K562 (cell line): Measurements from ENCODE around the gene SHFL. TPM values are rescaled to one million over a fixed set of nuclear protein-coding genes. Genes with fewer than 3 reads are reported as not detected.

Source experiments
- BHLHE40 ChIP-seq: IDR thresholded peaks from 2 replicates; pipeline ENCODE4 v1.6.1; 2011; ENCODE audit warnings: low read length, improper control_type of control experiment
- CCNT2 ChIP-seq: IDR thresholded peaks from 2 replicates; pipeline ENCODE4 v1.6.1; 2011; ENCODE audit warnings: borderline replicate concordance, low read depth, mild to moderate bottlenecking, moderate library complexity, mixed read lengths, low read length; ENCODE audit not compliant: insufficient read length; ENCODE audit errors: extremely low read depth
- GTF2A2 ChIP-seq: IDR thresholded peaks from 2 replicates; pipeline ENCODE4 v1.6.1; 2016; ENCODE audit warnings: mild to moderate bottlenecking, missing genetic modification characterization, missing compliant biosample characterization
- KLF16 ChIP-seq: IDR thresholded peaks from 2 replicates; pipeline ENCODE4 v1.6.1; 2016; ENCODE audit warnings: antibody characterized with exemption
- POLR2AphosphoS2 ChIP-seq: IDR thresholded peaks from 2 replicates; pipeline ENCODE4 v1.6.1; 2012; ENCODE audit warnings: low read length, improper control_type of control experiment
- POLR2B ChIP-seq: fragments of 450-650 bp; IDR thresholded peaks from 2 replicates; pipeline ENCODE4 v1.6.1; 2018; ENCODE audit warnings: low read depth; ENCODE audit not compliant: partially characterized antibody
- SNRNP70 ChIP-seq: fragments of 200-400 bp; formaldehyde crosslinking; optimal IDR thresholded peaks from 2 replicates; pipeline ENCODE3; 2017; ENCODE audit warnings: low read depth, low read length
- TOE1 ChIP-seq, 2 experiments: fragments of 450-650 bp in 1 of 2; sonication (generic) in 1 of 2; formaldehyde crosslinking in 1 of 2; IDR thresholded peaks; 2 replicates each; pipeline versions ENCODE4 v1.7.1 to v1.8.0; 2016 to 2022; ENCODE audit warnings: borderline replicate concordance in 2 of 2, mild to moderate bottlenecking in 2 of 2, antibody characterized with exemption in 1 of 2, inconsistent platforms in 1 of 2, low read depth in 1 of 2, missing genetic modification reagents in 1 of 2, moderate library complexity in 1 of 2
- ZNF232 ChIP-seq: sonication (generic); formaldehyde crosslinking; IDR thresholded peaks from 2 replicates; pipeline ENCODE4 v1.8.0; 2022; ENCODE audit warnings: mild to moderate bottlenecking, missing genetic modification reagents
- ZNF584 ChIP-seq: fragments of 200-800 bp; sonication (Bioruptor generic); IDR thresholded peaks from 2 replicates; pipeline ENCODE4 v1.6.1; 2016; ENCODE audit warnings: low read depth, mild to moderate bottlenecking, missing genetic modification characterization, missing compliant biosample characterization
- ZNF695 ChIP-seq: fragments of 450-650 bp; formaldehyde crosslinking; IDR thresholded peaks from 2 replicates; pipeline ENCODE4 v1.4.0; 2020; ENCODE audit warnings: mild to moderate bottlenecking, moderate library complexity
- polyA plus RNA-seq, 8 experiments: library from polyadenylated mRNA; depleted of rRNA in 4 of 8; stranded (reverse) in 5 of 8; unstranded in 3 of 8; fragments of >200 nt; fragmentation: Nextera tagmentation in 2 of 8; fragmentation: Illumina TruSeq in 1 of 8; extraction: Ambion mirVana in 2 of 8; extraction: Trizol in 1 of 8; gene quantifications; 2 replicates each; pipeline versions ENCODE4 v1.2.1 to v1.2.3, GENCODE V29; 2011 to 2014; ENCODE audit warnings: inconsistent platforms in 1 of 8, missing spikeins in 1 of 8
- total RNA-seq, 7 experiments: library from RNA; depleted of rRNA in 6 of 7; stranded (reverse); fragments of >200 nt in 6 of 7; fragmentation: Illumina TruSeq in 2 of 7; extraction: Trizol in 2 of 7; gene quantifications; 2 replicates each; pipeline versions ENCODE4 v1.2.1 to v1.2.3, GENCODE V29; 2011 to 2021; ENCODE audit warnings: low replicate concordance in 1 of 7
- TF ChIP-seq, protein P1 (sequence below): sonication (generic); formaldehyde crosslinking; IDR thresholded peaks from 2 replicates; pipeline ENCODE4 v1.8.1; 2023; ENCODE audit warnings: missing genetic modification reagents, mild to moderate bottlenecking, borderline replicate concordance
- TF ChIP-seq, protein P2 (sequence below): conservative IDR thresholded peaks from 2 replicates; pipeline ENCODE4 v1.6.1; 2011; ENCODE audit warnings: low read depth, mild to moderate bottlenecking, low read length; ENCODE audit not compliant: control insufficient read depth
- TF ChIP-seq, protein P3 (sequence below), 3 experiments: fragments of 200-800 bp in 1 of 3; sonication (Bioruptor generic) in 1 of 3; sonication (generic) in 1 of 3; formaldehyde crosslinking in 1 of 3; IDR thresholded peaks; 2 replicates each; pipeline versions ENCODE4 v1.6.1 to v1.8.0; 2016 to 2022; ENCODE audit warnings: mild to moderate bottlenecking in 2 of 3, missing compliant biosample characterization in 2 of 3, missing genetic modification characterization in 2 of 3, missing genetic modification reagents in 1 of 3
- TF ChIP-seq, protein P4 (sequence below): fragments of 450-650 bp; formaldehyde crosslinking; IDR thresholded peaks from 2 replicates; pipeline ENCODE4 v1.4.0; 2020; ENCODE audit warnings: mild to moderate bottlenecking, moderate library complexity

SHFL gene
- total and polyA plus RNA-seq, 9 of the 15 experiments (the other 6 are each of a cell fraction or from before 2014, with no cell fraction given) = 1.5 to 25.7 (median 13.0) TPM

GRCh38 chr19:10112895-10113591 is 26.9 kb downstream of the SHFL start (continued):
- TF ChIP-seq, protein P1, sequence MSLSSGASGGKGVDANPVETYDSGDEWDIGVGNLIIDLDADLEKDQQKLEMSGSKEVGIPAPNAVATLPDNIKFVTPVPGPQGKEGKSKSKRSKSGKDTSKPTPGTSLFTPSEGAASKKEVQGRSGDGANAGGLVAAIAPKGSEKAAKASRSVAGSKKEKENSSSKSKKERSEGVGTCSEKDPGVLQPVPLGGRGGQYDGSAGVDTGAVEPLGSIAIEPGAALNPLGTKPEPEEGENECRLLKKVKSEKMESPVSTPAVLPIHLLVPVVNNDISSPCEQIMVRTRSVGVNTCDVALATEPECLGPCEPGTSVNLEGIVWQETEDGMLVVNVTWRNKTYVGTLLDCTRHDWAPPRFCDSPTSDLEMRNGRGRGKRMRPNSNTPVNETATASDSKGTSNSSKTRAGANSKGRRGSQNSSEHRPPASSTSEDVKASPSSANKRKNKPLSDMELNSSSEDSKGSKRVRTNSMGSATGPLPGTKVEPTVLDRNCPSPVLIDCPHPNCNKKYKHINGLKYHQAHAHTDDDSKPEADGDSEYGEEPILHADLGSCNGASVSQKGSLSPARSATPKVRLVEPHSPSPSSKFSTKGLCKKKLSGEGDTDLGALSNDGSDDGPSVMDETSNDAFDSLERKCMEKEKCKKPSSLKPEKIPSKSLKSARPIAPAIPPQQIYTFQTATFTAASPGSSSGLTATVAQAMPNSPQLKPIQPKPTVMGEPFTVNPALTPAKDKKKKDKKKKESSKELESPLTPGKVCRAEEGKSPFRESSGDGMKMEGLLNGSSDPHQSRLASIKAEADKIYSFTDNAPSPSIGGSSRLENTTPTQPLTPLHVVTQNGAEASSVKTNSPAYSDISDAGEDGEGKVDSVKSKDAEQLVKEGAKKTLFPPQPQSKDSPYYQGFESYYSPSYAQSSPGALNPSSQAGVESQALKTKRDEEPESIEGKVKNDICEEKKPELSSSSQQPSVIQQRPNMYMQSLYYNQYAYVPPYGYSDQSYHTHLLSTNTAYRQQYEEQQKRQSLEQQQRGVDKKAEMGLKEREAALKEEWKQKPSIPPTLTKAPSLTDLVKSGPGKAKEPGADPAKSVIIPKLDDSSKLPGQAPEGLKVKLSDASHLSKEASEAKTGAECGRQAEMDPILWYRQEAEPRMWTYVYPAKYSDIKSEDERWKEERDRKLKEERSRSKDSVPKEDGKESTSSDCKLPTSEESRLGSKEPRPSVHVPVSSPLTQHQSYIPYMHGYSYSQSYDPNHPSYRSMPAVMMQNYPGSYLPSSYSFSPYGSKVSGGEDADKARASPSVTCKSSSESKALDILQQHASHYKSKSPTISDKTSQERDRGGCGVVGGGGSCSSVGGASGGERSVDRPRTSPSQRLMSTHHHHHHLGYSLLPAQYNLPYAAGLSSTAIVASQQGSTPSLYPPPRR (CRISPR knock-in tag) = peak; percentile 48; the same call in 1 of the 2 replicates
- TF ChIP-seq GTF2A2 (tag) = no peak
- no peak for TF ChIP-seq ZNF584
- TF ChIP-seq ZNF695 = 0 out of 2 replicates have a peak, but pooled peaks have one; percentile 43
- 0 out of 2 replicates have a peak, but pooled peaks have one; percentile 28 for TF ChIP-seq KLF16
- TF ChIP-seq, protein P2, sequence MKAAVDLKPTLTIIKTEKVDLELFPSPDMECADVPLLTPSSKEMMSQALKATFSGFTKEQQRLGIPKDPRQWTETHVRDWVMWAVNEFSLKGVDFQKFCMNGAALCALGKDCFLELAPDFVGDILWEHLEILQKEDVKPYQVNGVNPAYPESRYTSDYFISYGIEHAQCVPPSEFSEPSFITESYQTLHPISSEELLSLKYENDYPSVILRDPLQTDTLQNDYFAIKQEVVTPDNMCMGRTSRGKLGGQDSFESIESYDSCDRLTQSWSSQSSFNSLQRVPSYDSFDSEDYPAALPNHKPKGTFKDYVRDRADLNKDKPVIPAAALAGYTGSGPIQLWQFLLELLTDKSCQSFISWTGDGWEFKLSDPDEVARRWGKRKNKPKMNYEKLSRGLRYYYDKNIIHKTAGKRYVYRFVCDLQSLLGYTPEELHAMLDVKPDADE = peak; percentile 6; the same call in 1 of the 2 replicates
- TF ChIP-seq SNRNP70 = peak; percentile 72
- TF ChIP-seq, protein P3, sequence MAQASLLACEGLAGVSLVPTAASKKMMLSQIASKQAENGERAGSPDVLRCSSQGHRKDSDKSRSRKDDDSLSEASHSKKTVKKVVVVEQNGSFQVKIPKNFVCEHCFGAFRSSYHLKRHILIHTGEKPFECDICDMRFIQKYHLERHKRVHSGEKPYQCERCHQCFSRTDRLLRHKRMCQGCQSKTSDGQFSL (CRISPR knock-in tag; IDR thresholded peaks at IDR 0.05) = 0 out of 2 replicates have a peak, but pooled peaks have one; percentile 12
- TF ChIP-seq, protein P3 (tag; IDR thresholded peaks at IDR 0.05) = no peak
- peak; percentile 43 for TF ChIP-seq POLR2B
- TF ChIP-seq BHLHE40 = 0 out of 2 replicates have a peak, but pooled peaks have one; percentile 25
- TF ChIP-seq TOE1 (IDR thresholded peaks at IDR 0.05; ENCODE audit: borderline replicate concordance) = no peak; the same call in 1 of the 2 replicates
- TF ChIP-seq TOE1 (CRISPR knock-in tag; IDR thresholded peaks at IDR 0.05; ENCODE audit: borderline replicate concordance, low read depth) = no peak
- TF ChIP-seq ZNF232 = no peak
- TF ChIP-seq POLR2AphosphoS2 = peak; percentile 43; the same call in 1 of the 2 replicates
- peak; percentile 25 for TF ChIP-seq CCNT2
- TF ChIP-seq, protein P4, sequence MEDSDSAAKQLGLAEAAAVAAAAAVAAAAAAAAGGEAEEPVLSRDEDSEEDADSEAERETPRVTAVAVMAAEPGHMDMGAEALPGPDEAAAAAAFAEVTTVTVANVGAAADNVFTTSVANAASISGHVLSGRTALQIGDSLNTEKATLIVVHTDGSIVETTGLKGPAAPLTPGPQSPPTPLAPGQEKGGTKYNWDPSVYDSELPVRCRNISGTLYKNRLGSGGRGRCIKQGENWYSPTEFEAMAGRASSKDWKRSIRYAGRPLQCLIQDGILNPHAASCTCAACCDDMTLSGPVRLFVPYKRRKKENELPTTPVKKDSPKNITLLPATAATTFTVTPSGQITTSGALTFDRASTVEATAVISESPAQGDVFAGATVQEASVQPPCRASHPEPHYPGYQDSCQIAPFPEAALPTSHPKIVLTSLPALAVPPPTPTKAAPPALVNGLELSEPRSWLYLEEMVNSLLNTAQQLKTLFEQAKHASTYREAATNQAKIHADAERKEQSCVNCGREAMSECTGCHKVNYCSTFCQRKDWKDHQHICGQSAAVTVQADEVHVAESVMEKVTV (CRISPR knock-in tag) = peak; percentile 45; the same call in 1 of the 2 replicates
